Measurements from ENCODE around the gene SYTL3.

The SYTL3 gene

DNA sequence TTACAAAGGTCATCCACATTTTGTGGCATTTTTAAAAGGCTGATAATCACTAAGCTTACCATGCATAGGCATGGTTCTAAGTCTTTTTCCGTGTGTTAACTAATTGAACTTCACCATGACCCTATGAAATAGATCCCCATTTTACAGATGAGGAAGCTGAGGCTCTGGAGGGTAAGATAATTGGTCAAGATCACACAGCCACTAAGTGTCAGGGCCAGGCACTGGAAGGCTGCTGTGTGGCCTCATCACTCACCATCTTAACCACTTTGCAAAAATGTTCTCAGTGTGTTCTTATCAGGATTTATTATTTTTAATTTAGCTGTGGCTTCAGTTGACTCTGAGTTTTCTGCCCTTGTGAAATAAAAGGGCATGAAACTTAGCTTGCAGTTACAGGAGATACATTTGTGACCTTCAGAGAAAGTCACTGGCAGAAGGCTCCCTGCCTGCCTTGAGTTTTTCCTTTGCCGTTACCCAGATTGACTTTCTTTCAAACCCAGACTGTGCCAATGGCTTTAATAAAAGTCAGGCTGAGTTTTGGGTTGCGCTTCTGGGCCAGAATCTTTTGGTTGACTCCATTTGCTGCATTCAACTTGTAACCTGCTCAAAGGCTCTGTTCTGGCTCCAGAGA lies 87.3 kb downstream of the SYTL3 start:
- peaks cover 68% of the 10 kb centered on the region for H3K36me3 Mint-ChIP-seq

DNA sequence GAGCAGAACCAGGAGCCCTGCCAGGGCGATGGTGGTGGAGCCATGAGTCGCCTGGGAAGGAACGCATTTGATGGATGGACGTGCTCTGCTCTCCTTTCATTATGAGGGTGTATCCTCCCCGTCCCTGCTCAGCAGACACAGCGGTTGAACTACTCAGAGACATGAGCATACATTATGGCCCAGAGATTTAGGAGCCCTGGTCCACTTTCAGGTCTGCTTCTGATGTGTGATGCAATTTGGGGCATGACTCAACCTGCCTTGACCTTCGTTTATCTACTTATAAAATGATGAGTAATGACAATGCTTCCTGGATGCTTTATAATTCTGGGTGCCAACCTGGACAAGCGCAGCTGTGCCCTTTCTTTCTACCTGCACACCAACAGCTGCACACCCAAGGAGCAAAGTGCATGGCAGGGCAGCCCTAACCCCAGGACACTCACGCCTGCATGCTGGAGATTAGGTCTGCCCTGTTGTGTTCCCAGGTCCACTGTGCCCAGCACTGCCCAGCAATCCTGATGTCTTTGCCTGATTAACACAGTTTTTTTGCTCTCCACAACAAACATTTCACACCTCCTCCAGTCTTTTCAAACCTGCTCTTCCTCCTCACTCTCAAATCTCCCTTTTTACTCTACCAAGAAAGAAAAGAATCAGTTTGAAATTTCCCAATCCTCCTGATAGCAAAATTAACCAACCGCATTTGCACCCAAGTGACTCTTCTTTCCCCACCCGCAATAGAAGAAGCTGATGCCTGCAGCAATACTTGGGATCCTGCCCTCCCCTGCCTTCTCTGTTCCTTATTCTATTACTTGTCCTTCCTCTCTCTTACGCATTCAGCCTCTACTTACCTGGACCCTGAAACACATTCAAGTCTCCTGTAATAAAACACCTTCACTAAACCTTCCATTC lies 88.1 kb downstream of the SYTL3 start:
- no peak overlapping the region for H3K27ac Mint-ChIP-seq
- DNase-seq: no peak
- H3K9me3 Mint-ChIP-seq: peaks cover 19% of the 10 kb centered on the region
- no peaks in the 10 kb centered on the region for H3K27me3 Mint-ChIP-seq
- CTCF ChIA-PET: no interaction called here
- peaks cover 65% of the 10 kb centered on the region for H3K36me3 Mint-ChIP-seq
- no peak overlapping the region for H3K4me3 Mint-ChIP-seq
- peaks cover 13% of the 10 kb centered on the region for H3K4me1 Mint-ChIP-seq

More for the DNA sequence above, 87.3 kb downstream of the SYTL3 start:
- no peak overlapping the region for H3K27ac Mint-ChIP-seq
- no peak overlapping the region for H3K4me3 Mint-ChIP-seq
- peaks cover 19% of the 10 kb centered on the region for H3K9me3 Mint-ChIP-seq
- DNase-seq: no peak
- CTCF ChIA-PET: no interaction called here
- H3K4me1 Mint-ChIP-seq: peaks cover 13% of the 10 kb centered on the region
- H3K27me3 Mint-ChIP-seq: no peaks in the 10 kb centered on the region

DNA sequence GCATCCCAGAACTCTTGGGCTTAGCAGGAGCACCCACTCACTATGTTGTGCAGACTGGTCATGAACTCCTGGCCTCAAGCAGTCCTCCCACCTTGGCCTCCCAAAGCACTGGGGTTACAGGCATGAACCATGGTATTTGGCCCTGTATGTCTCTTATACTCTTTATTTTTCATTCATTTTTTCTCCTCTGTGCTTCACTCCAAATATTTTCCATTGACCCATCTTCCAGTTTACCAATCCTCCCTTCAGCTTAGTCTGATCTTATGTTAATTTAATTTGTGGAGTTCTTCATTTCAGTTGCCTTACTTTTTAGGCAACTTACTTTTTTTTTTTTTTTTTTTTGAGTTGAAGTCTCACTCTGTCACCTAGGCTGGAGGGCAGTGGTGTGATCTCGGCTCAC lies 89.8 kb downstream of the SYTL3 start:
- DNase-seq: no peak
- no peaks in the 10 kb centered on the region for H3K27me3 Mint-ChIP-seq
- peaks cover 10% of the 10 kb centered on the region for H3K4me1 Mint-ChIP-seq
- no peak overlapping the region for H3K27ac Mint-ChIP-seq
- H3K36me3 Mint-ChIP-seq: peaks cover 60% of the 10 kb centered on the region
- no peak overlapping the region for H3K4me3 Mint-ChIP-seq
- CTCF ChIA-PET: no interaction called here
- peaks cover 13% of the 10 kb centered on the region for H3K9me3 Mint-ChIP-seq

DNA sequence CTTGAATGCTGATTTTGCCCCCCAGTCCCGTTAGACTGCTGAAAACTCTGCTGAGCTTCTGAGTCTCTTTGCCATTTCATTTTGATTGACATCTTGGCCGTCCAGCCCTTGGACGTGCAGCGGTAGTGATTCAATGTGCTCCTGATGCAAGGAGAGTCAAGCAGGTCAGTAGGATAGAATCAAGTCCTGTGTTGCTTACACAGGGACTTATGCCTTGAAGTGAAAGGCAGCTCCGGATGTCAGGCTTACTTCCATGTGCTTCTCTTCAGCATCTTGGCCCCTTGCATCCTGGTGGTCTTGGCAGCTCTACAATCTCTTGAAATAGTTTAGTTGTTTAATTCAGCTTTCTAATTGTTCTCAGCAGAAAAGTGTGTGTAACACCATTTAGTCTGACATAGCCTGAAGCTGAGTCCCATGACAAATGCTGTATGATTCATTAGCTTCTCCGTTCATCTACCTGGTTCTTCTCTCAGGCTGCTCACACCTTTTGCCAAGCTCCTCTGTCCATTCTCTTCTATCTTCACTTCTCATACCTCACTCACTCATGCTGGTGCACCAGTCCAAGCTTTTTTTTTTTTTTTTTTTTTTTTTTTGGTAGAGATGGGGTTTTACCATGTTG lies 93.3 kb downstream of the SYTL3 start:
- peaks cover 11% of the 10 kb centered on the region for H3K9me3 Mint-ChIP-seq
- DNase-seq: no peak
- H3K4me3 Mint-ChIP-seq: no peak overlapping the region
- H3K36me3 Mint-ChIP-seq: peaks cover 57% of the 10 kb centered on the region
- H3K27me3 Mint-ChIP-seq: no peaks in the 10 kb centered on the region
- H3K27ac Mint-ChIP-seq: no peak overlapping the region
- no peaks in the 10 kb centered on the region for H3K4me1 Mint-ChIP-seq
- CTCF ChIA-PET: interaction anchor here (1.2 kb wide), 1 partner anchor 266 kb away, joined by 4 read pairs; no protein-coding TSS in a partner anchor

DNA sequence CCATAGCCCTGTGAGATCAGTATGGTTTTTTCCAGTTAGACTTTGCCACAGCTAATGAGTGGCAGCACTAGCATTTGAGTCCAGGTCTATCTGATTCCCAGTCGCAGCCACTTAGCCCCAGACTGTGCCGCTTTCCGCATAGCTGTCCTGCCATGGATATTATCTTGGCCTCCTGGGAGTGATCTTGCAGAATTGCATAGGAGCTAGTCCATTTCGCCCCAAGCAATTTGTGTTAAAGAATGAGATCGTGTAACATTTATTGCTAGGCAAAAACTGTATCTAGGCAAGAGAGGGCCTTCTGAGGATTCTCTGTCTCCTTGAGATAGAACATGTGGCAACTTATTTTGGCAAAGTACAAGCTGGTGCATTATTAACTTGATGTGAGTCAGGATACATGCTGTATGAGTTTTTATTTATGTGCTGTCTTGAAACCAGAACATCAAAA lies 95.2 kb downstream of the SYTL3 start:
- Mint-ChIP-seq H3K27me3 (no peaks in the 10 kb centered on the region), H3K27ac (no peak overlapping the region), H3K4me1 (no peaks in the 10 kb centered on the region), H3K36me3 (peaks cover 46% of the 10 kb centered on the region), H3K4me3 (no peak overlapping the region), H3K9me3 (peaks cover 1% of the 10 kb centered on the region)
- CTCF ChIA-PET: interaction anchor here (1.4 kb wide), 1 partner anchor 41 kb away, joined by 4 read pairs; no protein-coding TSS in a partner anchor
- DNase-seq: no peak

DNA sequence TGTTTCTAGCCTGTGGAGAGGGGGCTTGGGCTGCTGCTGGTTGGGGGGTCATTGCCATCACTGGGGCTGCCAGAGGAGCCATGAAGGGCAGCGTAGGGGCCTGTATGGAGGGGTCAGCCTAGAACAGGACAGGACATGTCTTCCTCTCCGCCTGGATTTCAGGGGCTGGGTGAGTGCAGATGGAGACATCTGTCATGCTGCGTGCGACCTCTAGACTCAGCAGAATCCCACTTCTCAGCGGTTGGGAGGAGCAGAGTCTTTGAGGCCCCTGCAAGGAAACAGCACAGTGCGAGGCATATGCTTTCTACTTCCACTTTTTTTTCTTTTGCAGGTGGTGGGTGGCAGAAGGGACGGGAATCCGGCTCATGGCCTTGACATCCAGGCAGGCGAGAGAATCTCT lies 101.4 kb downstream of the SYTL3 start:
- peaks cover 22% of the 10 kb centered on the region for H3K36me3 Mint-ChIP-seq
- H3K9me3 Mint-ChIP-seq: no peaks in the 10 kb centered on the region
- H3K27ac Mint-ChIP-seq: no peak overlapping the region
- H3K27me3 Mint-ChIP-seq: no peaks in the 10 kb centered on the region
- CTCF ChIA-PET: no interaction called here
- H3K4me3 Mint-ChIP-seq: no peak overlapping the region
- DNase-seq: no peak
- no peaks in the 10 kb centered on the region for H3K4me1 Mint-ChIP-seq

DNA sequence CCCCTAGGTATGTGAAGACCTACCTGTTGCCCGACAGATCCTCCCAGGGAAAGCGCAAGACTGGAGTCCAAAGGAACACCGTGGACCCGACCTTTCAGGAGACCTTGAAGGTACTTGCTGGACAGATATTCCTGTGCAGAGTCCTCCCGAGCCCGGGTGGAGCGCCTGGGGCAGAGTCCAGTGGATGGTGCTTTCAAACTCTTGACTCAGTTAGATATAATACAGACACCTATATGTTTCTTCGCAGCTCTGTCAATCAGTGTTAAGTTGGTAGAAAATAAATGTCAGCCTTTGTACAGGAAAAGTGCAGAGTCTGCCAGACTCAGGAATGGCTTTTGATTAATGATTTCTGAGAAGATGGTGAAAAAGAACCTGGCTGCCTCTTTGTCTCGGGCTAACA lies 102.1 kb downstream of the SYTL3 start:
- Mint-ChIP-seq H3K4me1 (no peaks in the 10 kb centered on the region), H3K4me3 (no peak overlapping the region), H3K36me3 (peaks cover 22% of the 10 kb centered on the region), H3K27me3 (no peaks in the 10 kb centered on the region), H3K27ac (no peak overlapping the region), H3K9me3 (no peaks in the 10 kb centered on the region)
- DNase-seq: no peak
- CTCF ChIA-PET: no interaction called here

DNA sequence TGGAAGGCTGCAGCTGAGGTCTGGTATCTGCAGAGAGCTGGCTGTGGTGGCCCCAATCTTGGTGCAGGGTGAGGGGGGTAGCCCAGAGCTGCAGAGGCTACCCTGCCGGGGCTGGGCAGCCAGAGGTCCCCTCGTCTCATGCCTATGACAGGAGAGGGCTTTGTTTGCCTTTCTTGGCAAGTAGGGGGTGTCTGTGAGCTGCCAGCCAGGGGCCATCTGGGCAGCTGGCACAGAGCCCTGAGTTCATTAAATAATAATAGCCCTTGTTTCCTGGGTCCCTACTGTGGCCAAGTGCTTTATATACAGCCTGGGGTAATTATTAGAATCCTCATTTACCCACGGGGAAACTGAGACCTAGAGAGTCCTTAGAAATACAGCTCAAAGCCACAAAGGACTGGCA lies 102.8 kb downstream of the SYTL3 start:
- H3K9me3 Mint-ChIP-seq: no peaks in the 10 kb centered on the region
- H3K27ac Mint-ChIP-seq: no peak overlapping the region
- peaks cover 25% of the 10 kb centered on the region for H3K36me3 Mint-ChIP-seq
- H3K4me3 Mint-ChIP-seq: no peak overlapping the region
- no peaks in the 10 kb centered on the region for H3K27me3 Mint-ChIP-seq
- no peaks in the 10 kb centered on the region for H3K4me1 Mint-ChIP-seq
- DNase-seq: no peak
- CTCF ChIA-PET: no interaction called here

DNA sequence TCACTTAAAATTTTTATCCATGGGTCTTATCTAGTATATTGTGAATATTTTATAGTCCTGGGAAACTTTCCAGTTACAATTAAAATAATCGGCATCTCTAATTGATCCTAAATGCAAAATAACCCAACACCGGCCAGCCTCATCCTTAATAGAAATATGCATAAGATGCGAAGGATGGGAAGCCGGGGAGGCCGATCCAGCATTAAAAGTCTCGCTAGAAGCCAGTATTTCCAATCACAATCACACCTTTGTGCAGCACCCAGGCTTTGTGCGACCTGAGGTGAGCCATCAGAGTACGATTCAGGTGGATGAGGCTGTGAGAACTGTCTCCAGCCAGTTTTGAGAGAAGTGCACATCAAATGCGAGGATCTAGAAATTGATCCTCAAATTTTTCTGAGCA lies 104.0 kb downstream of the SYTL3 start:
- Mint-ChIP-seq H3K4me1 (no peaks in the 10 kb centered on the region), H3K4me3 (no peak overlapping the region), H3K27ac (no peak overlapping the region), H3K36me3 (peaks cover 28% of the 10 kb centered on the region), H3K27me3 (no peaks in the 10 kb centered on the region), H3K9me3 (no peaks in the 10 kb centered on the region)
- DNase-seq: no peak
- CTCF ChIA-PET: no interaction called here

DNA sequence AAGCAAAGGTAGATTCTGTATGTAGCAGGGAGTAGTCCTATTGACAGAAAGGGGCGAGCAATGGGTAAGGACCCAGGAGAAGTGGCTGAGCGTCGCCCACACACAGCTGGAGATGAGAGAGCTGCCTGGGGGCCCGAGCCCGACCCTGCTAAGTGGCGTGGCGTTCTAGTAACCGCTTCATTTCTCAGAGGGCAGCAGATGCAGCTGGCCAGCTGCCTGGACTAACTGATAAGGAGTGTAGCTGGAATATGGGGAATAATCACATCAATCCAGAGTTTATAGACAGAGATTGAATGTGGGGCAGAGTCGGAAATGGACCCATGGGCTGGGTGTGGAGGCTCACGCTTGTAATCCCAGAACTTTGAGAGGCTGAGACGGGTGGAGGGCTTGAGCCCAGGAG lies 104.9 kb downstream of the SYTL3 start:
- no peaks in the 10 kb centered on the region for H3K9me3 Mint-ChIP-seq
- H3K36me3 Mint-ChIP-seq: peaks cover 27% of the 10 kb centered on the region
- no peaks in the 10 kb centered on the region for H3K4me1 Mint-ChIP-seq
- H3K27ac Mint-ChIP-seq: peak overlapping the region; percentile 60
- no peak overlapping the region for H3K4me3 Mint-ChIP-seq
- H3K27me3 Mint-ChIP-seq: no peaks in the 10 kb centered on the region
- no peak for DNase-seq
- CTCF ChIA-PET: no interaction called here

DNA sequence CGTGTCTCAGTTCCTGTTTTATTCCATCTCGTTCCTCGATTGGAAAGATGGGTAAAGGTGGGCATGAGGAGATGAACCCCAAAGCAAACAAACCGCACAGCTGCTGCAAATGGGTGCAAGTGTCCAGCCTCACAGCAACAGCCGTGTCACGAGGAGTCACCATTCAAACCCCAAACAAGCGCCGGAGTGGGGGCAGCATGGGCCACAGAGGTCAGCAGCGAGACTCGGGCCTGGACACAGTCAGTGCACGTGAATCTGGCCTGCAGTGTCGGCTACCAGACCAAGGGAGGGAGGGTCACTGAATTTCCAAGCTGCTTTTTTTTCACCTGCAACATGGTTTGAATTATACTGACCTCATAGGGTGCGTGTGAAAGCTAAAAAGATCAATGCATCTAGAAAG lies 105.8 kb downstream of the SYTL3 start:
- no peaks in the 10 kb centered on the region for H3K27me3 Mint-ChIP-seq
- no peak overlapping the region for H3K4me3 Mint-ChIP-seq
- CTCF ChIA-PET: no interaction called here
- no peaks in the 10 kb centered on the region for H3K4me1 Mint-ChIP-seq
- peak; percentile 3 for DNase-seq
- H3K36me3 Mint-ChIP-seq: peaks cover 25% of the 10 kb centered on the region
- no peaks in the 10 kb centered on the region for H3K9me3 Mint-ChIP-seq
- no peak overlapping the region for H3K27ac Mint-ChIP-seq

DNA sequence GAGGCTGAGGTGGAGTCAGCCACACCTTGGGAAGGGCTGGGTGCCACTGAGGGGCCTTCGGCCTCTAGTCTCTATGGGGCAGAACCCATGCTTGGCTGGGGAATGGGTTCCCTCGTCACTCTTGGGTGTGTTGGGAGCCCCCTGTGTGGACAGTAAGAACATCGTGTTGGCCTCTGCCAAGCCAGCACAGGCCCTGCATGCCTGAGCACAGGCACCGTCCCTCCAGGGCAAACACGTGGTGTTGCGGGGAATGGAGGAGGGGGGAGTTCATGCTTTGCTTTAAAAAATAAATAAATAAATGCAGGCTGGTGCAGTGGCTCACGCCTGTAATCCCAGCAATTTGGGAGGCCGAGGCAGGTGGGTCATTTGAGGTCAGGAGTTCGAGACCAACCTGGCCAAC lies 106.3 kb downstream of the SYTL3 start:
- H3K36me3 Mint-ChIP-seq: peaks cover 24% of the 10 kb centered on the region

DNA sequence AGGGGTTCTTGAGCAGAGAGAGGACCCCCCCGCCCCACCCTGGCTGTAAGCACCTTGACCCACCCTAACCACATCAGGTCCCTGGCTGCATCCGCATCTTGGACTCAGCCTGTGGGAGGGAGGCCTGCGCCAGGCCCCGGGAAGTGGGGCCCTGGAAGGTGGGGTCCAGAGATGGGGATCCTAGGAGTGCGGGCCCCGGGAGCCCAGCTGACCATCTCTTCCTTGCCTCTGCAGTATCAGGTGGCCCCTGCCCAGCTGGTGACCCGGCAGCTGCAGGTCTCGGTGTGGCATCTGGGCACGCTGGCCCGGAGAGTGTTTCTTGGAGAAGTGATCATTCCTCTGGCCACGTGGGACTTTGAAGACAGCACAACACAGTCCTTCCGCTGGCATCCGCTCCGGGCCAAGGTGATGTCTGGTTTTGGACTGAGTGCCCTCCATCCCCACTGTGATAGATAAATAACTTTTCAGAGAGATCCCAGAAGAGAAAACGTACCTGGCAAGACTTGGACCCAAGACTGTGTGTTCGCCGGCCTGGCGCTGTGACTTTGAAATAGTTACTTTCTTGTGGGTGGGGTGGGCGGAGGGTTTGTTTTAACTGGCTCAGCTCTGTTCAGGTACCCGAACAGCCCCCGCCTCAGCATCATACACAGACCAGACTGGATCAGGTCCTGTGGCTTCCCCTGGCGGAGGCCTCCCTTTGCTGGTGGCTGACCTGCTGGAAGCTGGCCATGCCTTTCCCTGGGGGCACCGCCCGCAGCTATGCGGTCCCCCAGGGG lies 107.3 kb downstream of the SYTL3 start:
- CTCF ChIA-PET: no interaction called here
- H3K9me3 Mint-ChIP-seq: no peaks in the 10 kb centered on the region
- H3K4me3 Mint-ChIP-seq: no peak overlapping the region
- peak; percentile 16 for DNase-seq
- H3K27me3 Mint-ChIP-seq: no peaks in the 10 kb centered on the region
- H3K36me3 Mint-ChIP-seq: peaks cover 26% of the 10 kb centered on the region
- H3K27ac Mint-ChIP-seq: no peak overlapping the region
- no peaks in the 10 kb centered on the region for H3K4me1 Mint-ChIP-seq

More for the DNA sequence above, 106.3 kb downstream of the SYTL3 start:
- no peaks in the 10 kb centered on the region for H3K9me3 Mint-ChIP-seq
- peak; percentile 14 for DNase-seq
- no peaks in the 10 kb centered on the region for H3K27me3 Mint-ChIP-seq
- CTCF ChIA-PET: no interaction called here
- peak overlapping the region; percentile 71 for H3K27ac Mint-ChIP-seq
- no peaks in the 10 kb centered on the region for H3K4me1 Mint-ChIP-seq
- H3K4me3 Mint-ChIP-seq: no peak overlapping the region

DNA sequence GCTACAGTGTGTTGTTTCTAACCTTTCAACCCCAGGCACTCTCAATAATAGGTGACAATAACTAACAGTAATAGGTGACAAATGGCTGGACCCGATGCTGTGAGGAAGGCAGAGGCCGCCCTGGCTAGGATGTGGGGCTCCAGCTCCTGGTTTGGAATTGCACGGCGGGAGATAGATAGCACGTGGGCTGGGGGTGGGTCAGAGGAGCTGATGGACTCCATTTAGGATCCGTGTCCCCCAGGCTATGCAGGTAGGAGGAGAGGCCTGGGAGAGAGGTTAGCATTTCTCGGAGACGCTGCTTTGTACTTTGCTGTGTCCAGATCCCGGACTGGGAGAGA lies 107.9 kb downstream of the SYTL3 start:
- H3K9me3 Mint-ChIP-seq: no peaks in the 10 kb centered on the region

More for the DNA sequence above, 107.9 kb downstream of the SYTL3 start:
- H3K36me3 Mint-ChIP-seq: peaks cover 29% of the 10 kb centered on the region
- CTCF ChIA-PET: no interaction called here
- no peaks in the 10 kb centered on the region for H3K27me3 Mint-ChIP-seq
- H3K27ac Mint-ChIP-seq: no peak overlapping the region
- DNase-seq: peak; percentile 13
- H3K4me3 Mint-ChIP-seq: no peak overlapping the region
- no peaks in the 10 kb centered on the region for H3K4me1 Mint-ChIP-seq
